Osteocyte (in vitro differentiated cells): Measurements from ENCODE around the gene SLC50A1. TPM values are rescaled to one million over a fixed set of nuclear protein-coding genes. Genes with fewer than 3 reads are reported as not detected.
A peak's percentile ranks its signal among the peaks of the same experiment; 100 is the strongest.

Experiments used
- DNase-seq: peaks from one replicate; pipeline ENCODE4 v3.0.0; 2021; ENCODE audit warnings: mixed read lengths; ENCODE audit not compliant: unreplicated experiment; ENCODE audit errors: extremely low spot score
- H3K27ac Mint-ChIP-seq: one replicate; pipeline ENCODE4 v1.8.0; 2021; ENCODE audit warnings: mild to moderate bottlenecking, mixed read lengths; ENCODE audit not compliant: unreplicated experiment
- H3K27me3 Mint-ChIP-seq: one replicate; pipeline ENCODE4 v1.8.0; 2021; ENCODE audit warnings: mixed read lengths; ENCODE audit not compliant: unreplicated experiment
- H3K36me3 Mint-ChIP-seq: one replicate; pipeline ENCODE4 v1.8.0; 2021; ENCODE audit warnings: mixed read lengths; ENCODE audit not compliant: unreplicated experiment
- H3K4me1 Mint-ChIP-seq: one replicate; pipeline ENCODE4 v1.8.0; 2021; ENCODE audit warnings: mixed read lengths; ENCODE audit not compliant: unreplicated experiment
- H3K4me3 Mint-ChIP-seq: one replicate; pipeline ENCODE4 v1.8.0; 2021; ENCODE audit warnings: mild to moderate bottlenecking, moderate library complexity, mixed read lengths; ENCODE audit not compliant: unreplicated experiment
- H3K9me3 Mint-ChIP-seq: one replicate; pipeline ENCODE4 v1.8.0; 2021; ENCODE audit warnings: mixed read lengths; ENCODE audit not compliant: unreplicated experiment
- total RNA-seq: library from RNA; stranded (reverse); gene quantifications from 2 replicates; pipeline ENCODE4 v1.2.1, GENCODE V29; 2021
- TF ChIP-seq, protein P1 (sequence below): fragments of 200-600 bp; sonication (generic); IDR thresholded peaks from 2 replicates; pipeline ENCODE4 v1.5.0; 2021; ENCODE audit warnings: antibody characterized with exemption, mild to moderate bottlenecking, moderate library complexity

Gene SLC50A1
- total RNA-seq, 1 donor from 2014 or later: 26.5 TPM

DNA sequence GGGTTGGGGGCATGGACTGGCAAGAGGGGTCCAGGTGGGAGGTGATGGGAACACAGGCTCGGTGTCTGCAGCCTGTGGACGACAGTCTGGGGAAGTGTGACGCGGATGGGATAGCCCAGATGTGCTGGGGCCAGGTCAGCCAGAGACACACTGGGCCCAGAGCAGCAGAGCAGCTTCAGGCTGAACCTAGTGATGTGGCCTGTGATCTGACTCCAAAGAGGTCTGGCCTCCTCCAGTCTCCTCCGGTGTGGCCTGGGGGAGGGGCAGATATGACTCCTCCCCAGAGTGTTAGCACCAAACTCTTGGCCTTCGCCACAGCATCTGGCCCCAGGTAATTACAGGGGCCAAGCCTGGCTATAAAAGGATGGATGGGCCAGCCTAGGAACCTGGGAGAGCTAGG, 43.5 kb upstream of the SLC50A1 start:
- peaks cover 8% of the 10 kb centered on the region for H3K27me3 Mint-ChIP-seq
- H3K36me3 Mint-ChIP-seq: no peaks in the 10 kb centered on the region
- TF ChIP-seq, protein P1, sequence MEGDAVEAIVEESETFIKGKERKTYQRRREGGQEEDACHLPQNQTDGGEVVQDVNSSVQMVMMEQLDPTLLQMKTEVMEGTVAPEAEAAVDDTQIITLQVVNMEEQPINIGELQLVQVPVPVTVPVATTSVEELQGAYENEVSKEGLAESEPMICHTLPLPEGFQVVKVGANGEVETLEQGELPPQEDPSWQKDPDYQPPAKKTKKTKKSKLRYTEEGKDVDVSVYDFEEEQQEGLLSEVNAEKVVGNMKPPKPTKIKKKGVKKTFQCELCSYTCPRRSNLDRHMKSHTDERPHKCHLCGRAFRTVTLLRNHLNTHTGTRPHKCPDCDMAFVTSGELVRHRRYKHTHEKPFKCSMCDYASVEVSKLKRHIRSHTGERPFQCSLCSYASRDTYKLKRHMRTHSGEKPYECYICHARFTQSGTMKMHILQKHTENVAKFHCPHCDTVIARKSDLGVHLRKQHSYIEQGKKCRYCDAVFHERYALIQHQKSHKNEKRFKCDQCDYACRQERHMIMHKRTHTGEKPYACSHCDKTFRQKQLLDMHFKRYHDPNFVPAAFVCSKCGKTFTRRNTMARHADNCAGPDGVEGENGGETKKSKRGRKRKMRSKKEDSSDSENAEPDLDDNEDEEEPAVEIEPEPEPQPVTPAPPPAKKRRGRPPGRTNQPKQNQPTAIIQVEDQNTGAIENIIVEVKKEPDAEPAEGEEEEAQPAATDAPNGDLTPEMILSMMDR: no peak
- H3K27ac Mint-ChIP-seq: no peak overlapping the region
- no peaks in the 10 kb centered on the region for H3K9me3 Mint-ChIP-seq
- no peak overlapping the region for H3K4me3 Mint-ChIP-seq
- no peak for DNase-seq
- peaks cover 22% of the 10 kb centered on the region for H3K4me1 Mint-ChIP-seq

GRCh38 chr1:155092641-155093040, 43.0 kb upstream of the SLC50A1 start:
- Mint-ChIP-seq H3K27ac (no peak overlapping the region), H3K4me3 (no peak overlapping the region), H3K27me3 (peaks cover 8% of the 10 kb centered on the region), H3K4me1 (peaks cover 22% of the 10 kb centered on the region), H3K9me3 (no peaks in the 10 kb centered on the region), H3K36me3 (no peaks in the 10 kb centered on the region)
- TF ChIP-seq, protein P1: no peak
- no peak for DNase-seq

GRCh38 chr1:155093911-155094621, 41.6 kb upstream of the SLC50A1 start:
- no peak for DNase-seq
- TF ChIP-seq, protein P1: peak; percentile 69
- Mint-ChIP-seq H3K27ac (peak overlapping the region; percentile 63), H3K36me3 (no peaks in the 10 kb centered on the region), H3K27me3 (peaks cover 8% of the 10 kb centered on the region), H3K9me3 (no peaks in the 10 kb centered on the region), H3K4me1 (peaks cover 22% of the 10 kb centered on the region), H3K4me3 (no peak overlapping the region)

DNA sequence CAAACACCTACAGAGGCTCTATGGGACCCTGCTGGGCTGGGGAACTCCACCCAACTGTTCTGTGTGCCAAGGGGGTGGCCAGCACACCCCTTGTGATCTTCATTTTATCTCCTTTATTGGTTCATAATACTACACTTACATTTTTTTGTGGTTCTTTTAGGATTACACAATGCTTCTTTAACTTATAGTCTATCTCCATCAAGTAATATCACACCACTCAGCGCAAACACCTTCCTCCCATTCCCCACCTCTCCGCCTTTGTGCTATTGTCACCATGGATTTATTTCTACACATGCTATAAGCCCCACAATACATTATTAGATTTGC, 41.1 kb upstream of the SLC50A1 start:
- H3K36me3 Mint-ChIP-seq: no peaks in the 10 kb centered on the region
- H3K27me3 Mint-ChIP-seq: peaks cover 8% of the 10 kb centered on the region
- H3K4me1 Mint-ChIP-seq: peaks cover 22% of the 10 kb centered on the region
- no peak overlapping the region for H3K4me3 Mint-ChIP-seq
- H3K9me3 Mint-ChIP-seq: no peaks in the 10 kb centered on the region
- DNase-seq: no peak
- no peak overlapping the region for H3K27ac Mint-ChIP-seq
- TF ChIP-seq, protein P1: no peak

DNA sequence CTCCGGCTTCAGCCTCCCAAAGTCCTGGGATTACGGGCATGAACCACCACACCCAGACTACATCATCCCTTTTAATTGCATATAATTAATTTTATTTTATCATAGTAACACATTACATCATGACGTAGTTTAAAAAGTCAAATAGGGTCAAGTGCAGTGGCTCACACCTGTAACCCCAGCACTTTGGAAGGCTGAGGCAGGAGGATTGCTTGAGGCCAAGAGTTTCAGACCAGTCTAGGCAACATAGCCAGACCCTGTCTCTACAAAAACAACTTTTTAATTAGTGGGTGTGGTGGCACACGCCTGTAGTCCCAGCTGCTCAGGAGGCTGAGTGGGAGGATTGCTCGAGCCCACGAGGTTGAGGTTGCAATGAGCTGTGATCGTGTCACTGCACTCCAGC, 36.3 kb upstream of the SLC50A1 start:
- Mint-ChIP-seq H3K9me3 (no peaks in the 10 kb centered on the region), H3K27me3 (peaks cover 8% of the 10 kb centered on the region), H3K4me3 (no peak overlapping the region), H3K36me3 (no peaks in the 10 kb centered on the region), H3K4me1 (peaks cover 6% of the 10 kb centered on the region), H3K27ac (no peak overlapping the region)
- no peak for DNase-seq
- TF ChIP-seq, protein P1: no peak
